Mammary epithelial cell (primary cell): Measurements from ENCODE around the gene HIVEP3.

Source experiments
- EZH2 ChIP-seq: IDR thresholded peaks from 2 replicates; pipeline ENCODE4 v1.6.1; 2012; ENCODE audit warnings: low read length, inconsistent platforms, borderline replicate concordance
- TF ChIP-seq, protein P1 (sequence below), 2 donors: IDR thresholded peaks in 1 of 2; conservative IDR thresholded peaks in 1 of 2; 2 replicates each; pipeline ENCODE4 v1.5.1; 2011 to 2012; ENCODE audit warnings: inconsistent platforms in 2 of 2, low read length in 2 of 2, mild to moderate bottlenecking in 2 of 2, control low read depth in 1 of 2, low read depth in 1 of 2; ENCODE audit not compliant: insufficient read depth in 1 of 2; ENCODE audit errors: extremely low read depth in 1 of 2

DNA sequence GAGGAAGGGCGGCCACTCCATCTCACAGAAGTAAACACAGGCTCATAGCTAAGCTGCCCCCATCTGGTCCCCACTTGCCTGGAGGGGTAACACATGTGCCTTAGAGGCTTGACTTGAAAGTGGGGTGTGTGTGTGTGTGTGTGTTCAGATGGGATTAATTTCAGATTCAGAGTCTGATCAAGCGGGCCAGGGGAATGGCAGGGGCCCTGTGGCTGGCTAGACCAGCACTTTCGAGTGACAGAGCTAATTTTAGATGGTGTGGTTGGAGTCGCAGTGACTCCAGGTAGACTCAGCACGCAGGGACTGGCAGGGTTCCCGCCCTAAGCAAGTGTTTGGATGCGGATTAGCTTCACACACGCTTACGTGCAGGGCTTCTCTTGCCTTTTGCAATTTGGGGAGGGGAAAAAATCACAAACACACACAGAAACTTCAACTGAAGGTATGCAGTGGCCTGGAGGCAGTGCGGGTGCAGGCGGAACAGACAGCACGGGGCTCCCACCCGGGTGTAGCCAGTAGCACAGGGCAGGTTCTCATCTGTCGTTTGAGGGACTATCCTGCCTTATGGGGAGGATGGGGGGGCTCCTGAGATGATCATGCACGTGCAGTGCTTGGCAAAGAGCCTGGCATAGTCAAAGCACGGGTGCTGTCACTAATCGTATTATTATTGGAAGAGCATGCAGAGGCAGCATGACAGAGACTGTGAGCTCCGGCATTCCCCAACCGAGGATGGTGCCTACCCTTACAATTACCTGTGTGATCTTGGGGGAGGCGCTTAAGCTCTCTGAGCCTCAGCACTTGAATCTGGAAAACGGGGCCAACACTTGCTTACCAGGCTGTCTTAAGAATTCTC lies 435.5 kb downstream of the HIVEP3 start:
- TF ChIP-seq, protein P1, sequence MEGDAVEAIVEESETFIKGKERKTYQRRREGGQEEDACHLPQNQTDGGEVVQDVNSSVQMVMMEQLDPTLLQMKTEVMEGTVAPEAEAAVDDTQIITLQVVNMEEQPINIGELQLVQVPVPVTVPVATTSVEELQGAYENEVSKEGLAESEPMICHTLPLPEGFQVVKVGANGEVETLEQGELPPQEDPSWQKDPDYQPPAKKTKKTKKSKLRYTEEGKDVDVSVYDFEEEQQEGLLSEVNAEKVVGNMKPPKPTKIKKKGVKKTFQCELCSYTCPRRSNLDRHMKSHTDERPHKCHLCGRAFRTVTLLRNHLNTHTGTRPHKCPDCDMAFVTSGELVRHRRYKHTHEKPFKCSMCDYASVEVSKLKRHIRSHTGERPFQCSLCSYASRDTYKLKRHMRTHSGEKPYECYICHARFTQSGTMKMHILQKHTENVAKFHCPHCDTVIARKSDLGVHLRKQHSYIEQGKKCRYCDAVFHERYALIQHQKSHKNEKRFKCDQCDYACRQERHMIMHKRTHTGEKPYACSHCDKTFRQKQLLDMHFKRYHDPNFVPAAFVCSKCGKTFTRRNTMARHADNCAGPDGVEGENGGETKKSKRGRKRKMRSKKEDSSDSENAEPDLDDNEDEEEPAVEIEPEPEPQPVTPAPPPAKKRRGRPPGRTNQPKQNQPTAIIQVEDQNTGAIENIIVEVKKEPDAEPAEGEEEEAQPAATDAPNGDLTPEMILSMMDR (conservative IDR thresholded peaks at IDR 0.05 in 1 of 2, IDR thresholded peaks at IDR 0.05 in 1 of 2; ENCODE audit: extremely low read depth in 1 of 2, insufficient read depth in 1 of 2, low read depth in 1 of 2, low read length in 2 of 2), result no peak
- TF ChIP-seq EZH2, result no peak
